ENCODE measurements around the gene PHF20. TPM values are rescaled to one million over a fixed set of nuclear protein-coding genes. Genes with fewer than 3 reads are reported as not detected.
"Not testable (repeated sequence)": the region's sequence is repeated elsewhere in the genome, so short reads cannot be mapped to it uniquely, and the experiment has no call there.

Gene PHF20
- total RNA-seq, 1 donor from 2014 or later, result 40.1 TPM

DNA sequence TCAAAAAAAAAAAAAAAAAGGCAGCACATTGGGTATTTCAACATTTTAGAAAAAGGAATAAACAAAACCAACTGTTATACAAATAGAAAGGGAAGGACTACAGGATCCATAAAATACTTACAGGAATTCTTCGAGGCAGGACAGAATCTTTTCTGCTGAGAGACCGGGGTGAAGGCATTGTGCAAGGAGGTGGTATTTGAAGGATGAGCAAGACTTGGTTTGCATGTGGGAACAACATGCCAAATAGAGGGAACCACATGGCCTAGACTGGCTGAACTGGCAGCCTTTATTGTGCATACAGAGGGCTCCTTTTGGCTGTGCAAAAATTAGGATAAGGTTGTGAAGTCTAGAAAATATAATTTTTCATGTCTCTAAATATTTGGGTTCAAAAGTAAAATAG, 119.6 kb downstream of the PHF20 start:
- Histone ChIP-seq H3K27ac (ENCODE audit: low read depth, low read length) (no peak overlapping the region), H3K4me3 (ENCODE audit: insufficient read depth, low read depth, low read length) (no peak overlapping the region), H4K20me1 (ENCODE audit: insufficient read depth, low read length) (no peaks in the 10 kb centered on the region), H3K4me2 (ENCODE audit: low read length) (no peak overlapping the region), H3K4me1 (ENCODE audit: insufficient read depth, low read length) (no peaks in the 10 kb centered on the region), H3K9me3 (ENCODE audit: insufficient read depth, low read depth, low read length) (no peaks in the 10 kb centered on the region), H3K27me3 (ENCODE audit: insufficient read depth, low read length) (no peaks in the 10 kb centered on the region), H3K9ac (ENCODE audit: low read length) (no peak overlapping the region), H2AFZ (ENCODE audit: low read depth, low read length) (no peak overlapping the region), H3K79me2 (ENCODE audit: insufficient read depth, low read length) (peaks cover 13% of the 10 kb centered on the region), H3K36me3 (ENCODE audit: insufficient read depth, low read length) (no peaks in the 10 kb centered on the region)
- no peak overlapping the region for H3K4me3 Mint-ChIP-seq (ENCODE audit: unreplicated experiment)
- no peak for TF ChIP-seq EZH2 (IDR thresholded peaks at IDR 0.05; ENCODE audit: insufficient read depth, low read length)
- TF ChIP-seq CTCF (IDR thresholded peaks at IDR 0.05; ENCODE audit: insufficient read depth, low read depth, low read length), result no peak
- H3K27ac Mint-ChIP-seq (ENCODE audit: unreplicated experiment), result no peak overlapping the region
- peaks cover 2% of the 10 kb centered on the region for H3K4me1 Mint-ChIP-seq (ENCODE audit: low read depth, unreplicated experiment)
- DNase-seq (ENCODE audit: low read depth), result no peak
- H3K36me3 Mint-ChIP-seq (ENCODE audit: low read depth, unreplicated experiment), result peaks cover 3% of the 10 kb centered on the region
- H3K9me3 Mint-ChIP-seq (ENCODE audit: unreplicated experiment), result no peaks in the 10 kb centered on the region
- FAIRE-seq, result no peak
- no peaks in the 10 kb centered on the region for H3K27me3 Mint-ChIP-seq (ENCODE audit: low read depth, unreplicated experiment)

DNA sequence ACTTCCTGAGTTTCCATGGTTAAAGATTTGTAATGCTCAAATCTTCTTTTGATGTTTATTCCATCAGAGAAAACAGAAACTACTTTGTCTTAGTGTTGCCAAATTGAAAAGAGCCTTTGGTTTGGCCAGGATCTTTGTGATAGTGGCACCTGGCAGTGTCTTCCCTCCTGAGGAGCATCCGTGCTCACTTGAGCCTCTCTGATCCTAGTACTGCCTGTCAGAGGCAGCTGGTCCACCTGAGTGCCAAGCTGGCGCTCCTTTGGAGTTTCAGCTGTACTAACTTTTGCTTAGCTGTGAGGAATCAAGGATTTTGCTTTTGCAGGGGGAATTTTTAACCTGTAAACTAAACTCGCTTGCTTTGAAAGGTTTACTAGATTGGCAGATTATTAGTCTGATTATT, 121.1 kb downstream of the PHF20 start:
- peaks cover 4% of the 10 kb centered on the region for H3K79me2 ChIP-seq (ENCODE audit: insufficient read depth, low read length)
- TF ChIP-seq EZH2 (IDR thresholded peaks at IDR 0.05; ENCODE audit: insufficient read depth, low read length) (no peak), CTCF (IDR thresholded peaks at IDR 0.05; ENCODE audit: insufficient read depth, low read depth, low read length) (no peak)

DNA sequence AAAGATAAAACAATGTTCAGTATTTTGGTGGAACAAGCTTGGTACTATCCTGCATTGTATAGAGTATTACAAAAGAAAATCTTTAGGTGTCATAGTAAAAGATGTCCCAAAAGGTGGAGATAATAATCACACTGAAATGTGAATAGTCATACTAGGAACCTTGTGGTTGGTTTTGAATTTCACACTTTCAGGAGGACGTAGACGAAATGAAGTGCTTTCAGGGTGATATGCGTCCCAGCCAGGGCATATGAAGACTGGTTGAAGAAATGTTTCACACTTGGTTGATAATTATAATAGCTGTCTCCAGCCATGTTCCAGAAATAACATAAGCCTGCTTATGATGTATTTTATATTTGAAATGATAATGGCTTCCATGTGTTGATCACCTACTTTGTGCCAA, 122.1 kb downstream of the PHF20 start:
- no peak overlapping the region for H3K4me3 Mint-ChIP-seq (ENCODE audit: unreplicated experiment)
- FAIRE-seq, result no peak
- no peaks in the 10 kb centered on the region for H3K27me3 Mint-ChIP-seq (ENCODE audit: low read depth, unreplicated experiment)
- H3K4me2 ChIP-seq (ENCODE audit: low read length), result no peak overlapping the region
- DNase-seq (ENCODE audit: low read depth), result no peak
- no peak overlapping the region for H2AFZ ChIP-seq (ENCODE audit: low read depth, low read length)
- no peaks in the 10 kb centered on the region for H3K27me3 ChIP-seq (ENCODE audit: insufficient read depth, low read length)
- no peak overlapping the region for H3K4me3 ChIP-seq (ENCODE audit: insufficient read depth, low read depth, low read length)
- no peak overlapping the region for H3K27ac Mint-ChIP-seq (ENCODE audit: unreplicated experiment)
- no peaks in the 10 kb centered on the region for H3K36me3 Mint-ChIP-seq (ENCODE audit: low read depth, unreplicated experiment)
- TF ChIP-seq EZH2 (IDR thresholded peaks at IDR 0.05; ENCODE audit: insufficient read depth, low read length) (no peak), CTCF (IDR thresholded peaks at IDR 0.05; ENCODE audit: insufficient read depth, low read depth, low read length) (no peak)
- no peaks in the 10 kb centered on the region for H3K9me3 ChIP-seq (ENCODE audit: insufficient read depth, low read depth, low read length)
- peaks cover 2% of the 10 kb centered on the region for H3K4me1 Mint-ChIP-seq (ENCODE audit: low read depth, unreplicated experiment)
- no peaks in the 10 kb centered on the region for H3K79me2 ChIP-seq (ENCODE audit: insufficient read depth, low read length)
- no peaks in the 10 kb centered on the region for H3K9me3 Mint-ChIP-seq (ENCODE audit: unreplicated experiment)
- H3K36me3 ChIP-seq (ENCODE audit: insufficient read depth, low read length), result no peaks in the 10 kb centered on the region
- H3K27ac ChIP-seq (ENCODE audit: low read depth, low read length), result no peak overlapping the region
- H3K9ac ChIP-seq (ENCODE audit: low read length), result no peak overlapping the region
- H4K20me1 ChIP-seq (ENCODE audit: insufficient read depth, low read length), result no peaks in the 10 kb centered on the region
- H3K4me1 ChIP-seq (ENCODE audit: insufficient read depth, low read length), result no peaks in the 10 kb centered on the region

More for the DNA sequence above, 121.1 kb downstream of the PHF20 start:
- Histone ChIP-seq H3K9me3 (ENCODE audit: insufficient read depth, low read depth, low read length) (no peaks in the 10 kb centered on the region), H4K20me1 (ENCODE audit: insufficient read depth, low read length) (no peaks in the 10 kb centered on the region), H3K9ac (ENCODE audit: low read length) (no peak overlapping the region), H3K27me3 (ENCODE audit: insufficient read depth, low read length) (no peaks in the 10 kb centered on the region), H3K36me3 (ENCODE audit: insufficient read depth, low read length) (no peaks in the 10 kb centered on the region), H3K4me1 (ENCODE audit: insufficient read depth, low read length) (no peaks in the 10 kb centered on the region), H3K27ac (ENCODE audit: low read depth, low read length) (no peak overlapping the region), H3K4me2 (ENCODE audit: low read length) (no peak overlapping the region), H3K4me3 (ENCODE audit: insufficient read depth, low read depth, low read length) (no peak overlapping the region), H2AFZ (ENCODE audit: low read depth, low read length) (no peak overlapping the region)
- no peak for DNase-seq (ENCODE audit: low read depth)
- no peak overlapping the region for H3K27ac Mint-ChIP-seq (ENCODE audit: unreplicated experiment)
- H3K9me3 Mint-ChIP-seq (ENCODE audit: unreplicated experiment), result no peaks in the 10 kb centered on the region
- H3K4me1 Mint-ChIP-seq (ENCODE audit: low read depth, unreplicated experiment), result peaks cover 2% of the 10 kb centered on the region
- H3K36me3 Mint-ChIP-seq (ENCODE audit: low read depth, unreplicated experiment), result no peaks in the 10 kb centered on the region
- H3K27me3 Mint-ChIP-seq (ENCODE audit: low read depth, unreplicated experiment), result no peaks in the 10 kb centered on the region
- no peak for FAIRE-seq
- H3K4me3 Mint-ChIP-seq (ENCODE audit: unreplicated experiment), result no peak overlapping the region

DNA sequence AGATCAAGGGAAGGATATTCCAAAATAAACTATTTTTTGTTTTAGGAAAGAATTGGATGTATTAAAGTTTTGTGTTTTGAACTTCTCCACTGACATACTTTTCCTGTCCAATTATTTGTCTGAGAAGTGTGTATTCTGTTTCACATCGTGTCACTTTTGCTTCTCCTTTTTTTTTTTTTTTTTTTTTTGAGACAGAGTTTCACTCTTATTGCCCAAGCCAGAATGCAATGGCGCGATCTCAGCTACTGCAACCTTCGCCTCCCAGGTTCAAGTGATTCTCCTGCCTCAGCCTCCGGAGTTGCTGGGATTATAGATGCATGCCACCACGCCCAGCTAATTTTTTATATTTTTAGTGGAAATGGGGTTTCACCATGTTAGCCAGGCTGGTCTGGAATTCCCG, 123.7 kb downstream of the PHF20 start:
- H3K4me1 Mint-ChIP-seq (ENCODE audit: low read depth, unreplicated experiment); DNase-seq (ENCODE audit: low read depth); H3K36me3 ChIP-seq (ENCODE audit: insufficient read depth, low read length); H3K4me3 ChIP-seq (ENCODE audit: insufficient read depth, low read depth, low read length); H3K27ac Mint-ChIP-seq (ENCODE audit: unreplicated experiment); H4K20me1 ChIP-seq (ENCODE audit: insufficient read depth, low read length); H2AFZ ChIP-seq (ENCODE audit: low read depth, low read length); H3K27ac ChIP-seq (ENCODE audit: low read depth, low read length); H3K27me3 ChIP-seq (ENCODE audit: insufficient read depth, low read length); H3K4me2 ChIP-seq (ENCODE audit: low read length); H3K4me1 ChIP-seq (ENCODE audit: insufficient read depth, low read length); H3K9me3 Mint-ChIP-seq (ENCODE audit: unreplicated experiment); H3K36me3 Mint-ChIP-seq (ENCODE audit: low read depth, unreplicated experiment); H3K27me3 Mint-ChIP-seq (ENCODE audit: low read depth, unreplicated experiment); H3K79me2 ChIP-seq (ENCODE audit: insufficient read depth, low read length); FAIRE-seq; H3K9me3 ChIP-seq (ENCODE audit: insufficient read depth, low read depth, low read length); H3K9ac ChIP-seq (ENCODE audit: low read length); H3K4me3 Mint-ChIP-seq (ENCODE audit: unreplicated experiment): not testable (repeated sequence)

All from astrocyte (in vitro differentiated cells and primary cell).